ENCODE measurements around the gene CALM1.
A peak's percentile ranks its signal among the peaks of the same experiment; 100 is the strongest.

Gene CALM1

GRCh38 chr14:90396341-90397339 is at the start of gene CALM1:
Gene CALM1, plus strand, starts transcription at chr14:90397029. Its CDS starts 202 bp downstream, at chr14:90397231.
- no peaks in the 10 kb centered on the region for H3K27me3 Mint-ChIP-seq
- H3K9me3 Mint-ChIP-seq = no peaks in the 10 kb centered on the region
- H3K27ac Mint-ChIP-seq = peak within 1 kb of the TSS; percentile 90
- H3K4me3 Mint-ChIP-seq = peak within 1 kb of the TSS; percentile 91
- peaks cover 36% of the 10 kb centered on the region for H3K4me1 Mint-ChIP-seq (ENCODE audit: low read depth)
- H3K36me3 Mint-ChIP-seq (ENCODE audit: low read depth) = peaks cover 31% of the 10 kb centered on the region

DNA sequence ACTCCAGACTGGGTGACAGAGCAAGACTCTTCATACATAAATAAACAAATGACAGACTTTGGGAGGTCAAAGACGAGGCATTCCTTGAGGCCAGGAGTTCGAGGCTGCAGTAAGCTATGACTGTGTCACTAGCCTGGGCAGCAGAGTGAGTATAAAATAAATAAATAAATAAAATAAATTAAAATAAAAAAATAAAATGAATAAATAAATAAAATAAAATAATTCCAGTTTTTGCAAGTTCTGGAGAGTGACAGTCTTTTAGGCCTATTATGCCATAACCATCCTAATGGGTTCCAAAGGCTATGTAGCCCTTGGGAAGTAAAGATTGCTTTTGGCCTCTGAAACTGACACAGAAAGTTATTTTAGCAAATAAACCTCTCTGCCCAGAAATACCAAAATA is 48.6 kb upstream of the CALM1 start:
- no peak overlapping the region for H3K27ac Mint-ChIP-seq
- H3K27me3 Mint-ChIP-seq = no peaks in the 10 kb centered on the region
- H3K4me3 Mint-ChIP-seq = no peak overlapping the region
- no peaks in the 10 kb centered on the region for H3K36me3 Mint-ChIP-seq (ENCODE audit: low read depth)
- H3K9me3 Mint-ChIP-seq = no peaks in the 10 kb centered on the region
- peaks cover 4% of the 10 kb centered on the region for H3K4me1 Mint-ChIP-seq (ENCODE audit: low read depth)

- Mint-ChIP-seq H3K27ac (no peak overlapping the region), H3K4me3 (no peak overlapping the region), H3K27me3 (no peaks in the 10 kb centered on the region), H3K36me3 (ENCODE audit: low read depth) (no peaks in the 10 kb centered on the region), H3K9me3 (no peaks in the 10 kb centered on the region), H3K4me1 (ENCODE audit: low read depth) (peaks cover 4% of the 10 kb centered on the region)
Measured at GRCh38 chr14:90349739-90350138, 47.1 kb upstream of the CALM1 start.

- H3K36me3 Mint-ChIP-seq (ENCODE audit: low read depth) = no peaks in the 10 kb centered on the region
- no peak overlapping the region for H3K4me3 Mint-ChIP-seq
- peaks cover 5% of the 10 kb centered on the region for H3K27me3 Mint-ChIP-seq
- no peak overlapping the region for H3K27ac Mint-ChIP-seq
- H3K9me3 Mint-ChIP-seq = no peaks in the 10 kb centered on the region
- H3K4me1 Mint-ChIP-seq (ENCODE audit: low read depth) = peaks cover 3% of the 10 kb centered on the region
Measured at GRCh38 chr14:90354551-90355298, 42.1 kb upstream of the CALM1 start.

- Mint-ChIP-seq H3K27me3 (peaks cover 5% of the 10 kb centered on the region), H3K36me3 (ENCODE audit: low read depth) (no peaks in the 10 kb centered on the region), H3K4me1 (ENCODE audit: low read depth) (no peaks in the 10 kb centered on the region), H3K9me3 (no peaks in the 10 kb centered on the region), H3K27ac (no peak overlapping the region), H3K4me3 (no peak overlapping the region)
Measured at GRCh38 chr14:90355540-90356518, 41.0 kb upstream of the CALM1 start.

GRCh38 chr14:90356925-90357324 is 39.9 kb upstream of the CALM1 start:
- no peak overlapping the region for H3K4me3 Mint-ChIP-seq
- H3K36me3 Mint-ChIP-seq (ENCODE audit: low read depth) = no peaks in the 10 kb centered on the region
- no peaks in the 10 kb centered on the region for H3K9me3 Mint-ChIP-seq
- H3K27me3 Mint-ChIP-seq = peaks cover 5% of the 10 kb centered on the region
- H3K4me1 Mint-ChIP-seq (ENCODE audit: low read depth) = no peaks in the 10 kb centered on the region
- H3K27ac Mint-ChIP-seq = no peak overlapping the region

DNA sequence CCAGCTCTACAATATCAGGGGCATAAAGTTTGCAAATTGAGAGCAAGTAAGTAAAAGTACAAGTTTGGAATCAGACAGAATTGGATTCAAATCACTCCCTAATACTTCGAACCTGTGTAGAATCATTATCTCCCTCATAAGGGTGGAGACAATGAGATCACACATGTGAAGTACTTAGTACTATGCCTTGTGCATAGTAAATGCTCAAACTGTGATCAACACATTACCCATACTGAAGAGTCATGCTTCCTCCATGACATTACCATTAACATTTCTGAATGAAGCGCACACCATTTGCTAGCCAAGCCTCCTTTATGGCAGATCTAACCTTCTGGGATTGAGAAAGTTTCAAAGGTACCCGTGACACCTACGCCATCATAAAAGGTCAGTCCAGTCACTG is 38.5 kb upstream of the CALM1 start:
- no peak overlapping the region for H3K27ac Mint-ChIP-seq
- no peaks in the 10 kb centered on the region for H3K36me3 Mint-ChIP-seq (ENCODE audit: low read depth)
- no peak overlapping the region for H3K4me3 Mint-ChIP-seq
- peaks cover 5% of the 10 kb centered on the region for H3K27me3 Mint-ChIP-seq
- no peaks in the 10 kb centered on the region for H3K4me1 Mint-ChIP-seq (ENCODE audit: low read depth)
- H3K9me3 Mint-ChIP-seq = no peaks in the 10 kb centered on the region

DNA sequence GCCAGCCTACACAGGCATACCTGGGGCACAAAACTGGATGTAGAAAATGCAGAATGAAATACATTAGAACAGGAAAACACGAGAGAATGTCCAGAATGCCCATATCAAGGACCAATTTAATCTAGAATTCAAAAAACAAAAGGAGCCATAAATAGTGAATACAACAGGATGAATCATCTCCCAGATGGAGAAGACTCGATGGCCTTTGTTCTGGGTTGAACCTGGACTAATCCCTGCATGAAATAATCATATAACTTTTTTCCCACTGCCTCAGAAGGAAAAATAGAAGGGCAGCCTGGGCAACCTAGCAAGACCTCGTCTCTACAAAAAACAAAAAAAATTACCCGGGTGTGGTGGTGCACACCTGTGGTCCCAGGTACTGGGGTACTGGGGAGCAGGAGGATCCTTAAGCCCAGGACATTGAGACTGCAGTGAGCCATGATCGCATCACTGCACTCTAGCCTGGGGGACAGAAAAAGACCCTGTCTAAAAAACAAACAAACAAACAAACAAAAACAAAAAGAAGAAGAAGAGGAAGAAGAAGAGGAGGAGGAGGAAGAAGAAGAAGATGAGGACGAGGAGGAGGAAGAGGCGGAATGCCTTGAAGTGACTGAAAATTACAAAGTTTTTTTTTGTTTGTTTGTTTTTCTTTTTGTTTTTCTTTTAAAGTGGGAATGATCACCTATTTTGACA is 34.8 kb upstream of the CALM1 start:
- H3K4me1 Mint-ChIP-seq (ENCODE audit: low read depth) = no peaks in the 10 kb centered on the region
- H3K4me3 Mint-ChIP-seq = no peak overlapping the region
- no peaks in the 10 kb centered on the region for H3K27me3 Mint-ChIP-seq
- no peak overlapping the region for H3K27ac Mint-ChIP-seq
- H3K9me3 Mint-ChIP-seq = no peaks in the 10 kb centered on the region
- H3K36me3 Mint-ChIP-seq (ENCODE audit: low read depth) = no peaks in the 10 kb centered on the region

DNA sequence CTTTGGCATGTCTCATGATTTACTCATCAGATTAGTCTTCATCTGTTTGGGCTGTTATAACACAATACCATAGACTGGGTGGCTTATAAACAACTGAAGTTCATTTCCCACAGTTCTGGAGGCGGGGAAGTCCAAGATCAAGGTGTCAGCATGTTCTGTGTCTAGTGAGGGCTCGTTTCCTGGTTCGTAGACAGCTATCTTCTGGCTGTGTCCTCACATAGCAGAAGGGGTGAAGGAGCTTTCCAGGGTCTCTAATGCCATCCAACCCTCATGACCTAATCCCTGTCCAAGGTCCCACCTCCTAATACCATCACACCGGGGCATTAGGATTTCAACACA is 34.3 kb upstream of the CALM1 start:
- H3K27ac Mint-ChIP-seq = no peak overlapping the region
- no peaks in the 10 kb centered on the region for H3K4me1 Mint-ChIP-seq (ENCODE audit: low read depth)
- H3K27me3 Mint-ChIP-seq = no peaks in the 10 kb centered on the region
- no peaks in the 10 kb centered on the region for H3K9me3 Mint-ChIP-seq
- H3K4me3 Mint-ChIP-seq = no peak overlapping the region
- no peaks in the 10 kb centered on the region for H3K36me3 Mint-ChIP-seq (ENCODE audit: low read depth)

GRCh38 chr14:90368946-90369721 is 27.7 kb upstream of the CALM1 start:
- H3K4me1 Mint-ChIP-seq (ENCODE audit: low read depth) = no peaks in the 10 kb centered on the region
- H3K27ac Mint-ChIP-seq = no peak overlapping the region
- H3K27me3 Mint-ChIP-seq = no peaks in the 10 kb centered on the region
- H3K4me3 Mint-ChIP-seq = no peak overlapping the region
- H3K9me3 Mint-ChIP-seq = no peaks in the 10 kb centered on the region
- no peaks in the 10 kb centered on the region for H3K36me3 Mint-ChIP-seq (ENCODE audit: low read depth)

GRCh38 chr14:90373887-90374286 is 22.9 kb upstream of the CALM1 start:
- no peaks in the 10 kb centered on the region for H3K4me1 Mint-ChIP-seq (ENCODE audit: low read depth)
- H3K36me3 Mint-ChIP-seq (ENCODE audit: low read depth) = no peaks in the 10 kb centered on the region
- H3K9me3 Mint-ChIP-seq = no peaks in the 10 kb centered on the region
- no peak overlapping the region for H3K4me3 Mint-ChIP-seq
- H3K27me3 Mint-ChIP-seq = no peaks in the 10 kb centered on the region
- H3K27ac Mint-ChIP-seq = no peak overlapping the region

- Mint-ChIP-seq H3K27me3 (no peaks in the 10 kb centered on the region), H3K36me3 (ENCODE audit: low read depth) (no peaks in the 10 kb centered on the region), H3K4me1 (ENCODE audit: low read depth) (no peaks in the 10 kb centered on the region), H3K27ac (no peak overlapping the region), H3K9me3 (no peaks in the 10 kb centered on the region), H3K4me3 (no peak overlapping the region)
Measured at GRCh38 chr14:90374813-90375212, 22.0 kb upstream of the CALM1 start.

GRCh38 chr14:90375934-90376333 is 20.9 kb upstream of the CALM1 start:
- Mint-ChIP-seq H3K27ac (no peak overlapping the region), H3K4me1 (ENCODE audit: low read depth) (no peaks in the 10 kb centered on the region), H3K36me3 (ENCODE audit: low read depth) (no peaks in the 10 kb centered on the region), H3K4me3 (no peak overlapping the region), H3K27me3 (no peaks in the 10 kb centered on the region), H3K9me3 (no peaks in the 10 kb centered on the region)
